ENCODE results near the gene ZNF512.

- TF ChIP-seq U2AF1 (optimal IDR thresholded peaks at IDR 0.05; ENCODE audit: low read depth, low read length) (no peak), CTCF (CRISPR knock-in tag; IDR thresholded peaks at IDR 0.05) (no peak), ZNF619 (CRISPR knock-in tag; IDR thresholded peaks at IDR 0.05) (no peak), SRY (CRISPR knock-in tag; IDR thresholded peaks at IDR 0.05) (no peak), EED (CRISPR knock-in tag; IDR thresholded peaks at IDR 0.05) (no peak), ATF1 (CRISPR knock-in tag; IDR thresholded peaks at IDR 0.05) (no peak)
These were observed 10.4 kb upstream of the ZNF512 start for GRCh38 chr2:27572439-27572838.
